Lower leg skin (tissue), 4 donors: ENCODE data around the gene ABCC1. TPM values are rescaled to one million over a fixed set of nuclear protein-coding genes. Genes with fewer than 3 reads are reported as not detected.

Experiments used
- DNase-seq, 2 donors: peaks; one replicate each; pipeline ENCODE4 v3.0.0-alpha.2; 2019; ENCODE audit warnings: low spot score in 2 of 2
- H3K4me3 ChIP-seq: fragments of 200-600 bp; sonication (generic); 2 replicates; pipeline ENCODE4 v1.5.1; 2017; ENCODE audit warnings: mild to moderate bottlenecking, low read depth; ENCODE audit not compliant: poor library complexity, severe bottlenecking
- CTCF ChIP-seq, 3 donors: fragments of 450-650 bp; IDR thresholded peaks; one replicate each; pipeline ENCODE4 v1.5.1; 2016; ENCODE audit warnings: antibody characterized with exemption in 3 of 3, mild to moderate bottlenecking in 3 of 3, moderate library complexity in 2 of 3
- POLR2A ChIP-seq, 2 donors: fragments of 450-650 bp; IDR thresholded peaks; one replicate each; pipeline ENCODE4 v1.6.1; 2016 to 2017; ENCODE audit warnings: antibody characterized with exemption in 2 of 2, mild to moderate bottlenecking in 1 of 2, moderate library complexity in 1 of 2
- WGBS, 2 donors: methylation state at CpG; one replicate each; pipeline ENCODE4 v1.1.5; 2018; 5-methylcytosine and 5-hydroxymethylcytosine counted together
- intact Hi-C: fragments of 100-400 bp; cut with DNase I; formaldehyde crosslinking; loops from one replicate; pipeline ENCODE4 v1.15.0; 2023; ENCODE audit warnings: low total_unique reads
- total RNA-seq, 4 donors: library from RNA; depleted of rRNA; stranded (reverse); fragments of >200 nt; gene quantifications; one replicate each; pipeline ENCODE4 v1.1.0, GENCODE V29; 2016

The ABCC1 gene
- total RNA-seq, 4 donors from 2014 or later, result 16.4 to 25.3 (median 21.8) TPM

GRCh38 chr16:16122264-16122663 lies 172.8 kb downstream of the ABCC1 start:
- H3K4me3 ChIP-seq, result no peak overlapping the region
- DNase-seq, result no peak
- TF ChIP-seq CTCF (IDR thresholded peaks at IDR 0.05) (no peak), POLR2A (IDR thresholded peaks at IDR 0.05) (no peak)
- intact Hi-C loops, result loop anchor here (10.0 kb wide), 1 partner anchor 247 kb away; no protein-coding TSS in a partner anchor
- WGBS, 2 donors, result 94 to 96% methylated on average over 11 to 12 of the region's 12 CpGs

- no peak for TF ChIP-seq POLR2A (IDR thresholded peaks at IDR 0.05)
- no peak for TF ChIP-seq CTCF (IDR thresholded peaks at IDR 0.05)
- intact Hi-C loops, result loop anchor here (10.0 kb wide), 1 partner anchor 250 kb away; no protein-coding TSS in a partner anchor
- no peak overlapping the region for H3K4me3 ChIP-seq
- DNase-seq, result no peak
- 95 to 97% methylated on average over 10 of the region's 10 CpGs for WGBS, 2 donors
These were observed 175.0 kb downstream of the ABCC1 start for GRCh38 chr16:16124438-16124837.

- WGBS, 2 donors, result 93 to 99% methylated on average over 3 of the region's 3 CpGs
- TF ChIP-seq CTCF (IDR thresholded peaks at IDR 0.05) (no peak), POLR2A (IDR thresholded peaks at IDR 0.05) (no peak)
- DNase-seq, result no peak
- intact Hi-C loops, result loop anchor here (5.0 to 10.0 kb wide), 2 partner anchors 250 to 358 kb away; no protein-coding TSS in a partner anchor
- no peak overlapping the region for H3K4me3 ChIP-seq
These were observed 175.6 kb downstream of the ABCC1 start for GRCh38 chr16:16124974-16125373.

- no peak for DNase-seq
- 78 to 85% methylated on average over 10 of the region's 10 CpGs for WGBS, 2 donors
- TF ChIP-seq POLR2A (IDR thresholded peaks at IDR 0.05), result no peak
- no peak for TF ChIP-seq CTCF (IDR thresholded peaks at IDR 0.05)
- intact Hi-C loops, result loop anchor here (5.0 to 10.0 kb wide), 2 partner anchors 252 to 360 kb away; no protein-coding TSS in a partner anchor
- no peak overlapping the region for H3K4me3 ChIP-seq
These were observed 177.5 kb downstream of the ABCC1 start for GRCh38 chr16:16126896-16127295.

- DNase-seq, result peak; percentile 74 to 92
- intact Hi-C loops, result loop anchor here (5.0 to 10.0 kb wide), 2 partner anchors 253 to 360 kb away; no protein-coding TSS in a partner anchor
These were observed 178.2 kb downstream of the ABCC1 start for GRCh38 chr16:16127469-16128116.

More at GRCh38 chr16:16127469-16128116, 178.2 kb downstream of the ABCC1 start:
- TF ChIP-seq POLR2A (IDR thresholded peaks at IDR 0.05), result no peak
- TF ChIP-seq CTCF (IDR thresholded peaks at IDR 0.05), result peak in 1 of 3 donors; percentile 64
- no peak overlapping the region for H3K4me3 ChIP-seq
- 42 to 47% methylated on average over 11 of the region's 11 CpGs for WGBS, 2 donors
